Measurements from ENCODE around the gene SCAI.

GRCh38 chr9:124914753-124915405, 228.4 kb downstream of the SCAI start:
- no peak for TF ChIP-seq REST (IDR thresholded peaks at IDR 0.05; ENCODE audit: insufficient read depth in 1 of 2, low read depth in 2 of 2, low read length in 2 of 2)
- no peak for TF ChIP-seq SIN3A (IDR thresholded peaks at IDR 0.05; ENCODE audit: borderline replicate concordance, insufficient read depth, low read length)
- TF ChIP-seq POLR2AphosphoS5 (IDR thresholded peaks at IDR 0.05; ENCODE audit: low read depth, low read length): no peak
- TF ChIP-seq TAF1 (IDR thresholded peaks at IDR 0.05; ENCODE audit: borderline replicate concordance, insufficient read depth, low read length): no peak
- no peak for TF ChIP-seq FOXP2 (optimal IDR thresholded peaks at IDR 0.05; ENCODE audit: borderline replicate concordance, extremely low read depth, extremely low read length, insufficient read depth)
